IMR-90 (cell line): ENCODE data around the gene DPF1. TPM values are rescaled to one million over a fixed set of nuclear protein-coding genes. Genes with fewer than 3 reads are reported as not detected.

Experiments
- ATAC-seq: fragments of 200-7000 bp; cut with Tn5 transposase; 2 replicates; pipeline ENCODE4 v1.9.1; 2020; ENCODE audit warnings: low read depth, mild to moderate bottlenecking, moderate library complexity
- BruUV-seq: library from RNA; stranded (reverse); fragments of 400-500 nt; replicated peaks from 2 replicates; lab custom pipeline; 2021; lab: Mats Ljungman, UMichigan
- CTCF ChIA-PET: fragments of 300-600 bp; formaldehyde crosslinking; extraction: SDS; loops from one replicate; lab custom pipeline; 2021; ENCODE audit warnings: antibody characterized with exemption; lab: Yijun Ruan, JAX
- POLR2A ChIA-PET: fragments of 300-600 bp; sonication (Branson Sonifier 250); formaldehyde crosslinking; loops from one replicate; lab custom pipeline; 2022; ENCODE audit warnings: antibody characterized with exemption; ENCODE audit not compliant: unreplicated experiment; lab: Charles Lee
- DNase-seq: peaks from one replicate; pipeline ENCODE4 v3.0.0; 2013
- H2AFZ ChIP-seq: replicated peaks from 2 replicates; pipeline ENCODE3; 2013; ENCODE audit warnings: low read length, mild to moderate bottlenecking; ENCODE audit not compliant: poor library complexity
- H2AK5ac ChIP-seq: 2 replicates; pipeline ENCODE4 v1.6.1; 2013; ENCODE audit warnings: low read depth, low read length, inconsistent platforms
- H2AK9ac ChIP-seq: replicated peaks from 2 replicates; pipeline ENCODE3; 2013; ENCODE audit warnings: mild to moderate bottlenecking, low read depth, low read length, moderate library complexity; ENCODE audit not compliant: poor library complexity
- H2BK120ac ChIP-seq: 2 replicates; pipeline ENCODE4 v1.6.1; 2013; ENCODE audit warnings: low read depth, low read length, inconsistent platforms
- H2BK15ac ChIP-seq: 3 replicates; pipeline ENCODE4 v1.6.1; 2013; ENCODE audit warnings: low read depth, low read length, inconsistent platforms
- H2BK20ac ChIP-seq: 2 replicates; pipeline ENCODE4 v1.6.1; 2013; ENCODE audit warnings: low read depth, mild to moderate bottlenecking, inconsistent platforms, low read length, moderate library complexity
- H2BK5ac ChIP-seq: 2 replicates; pipeline ENCODE4 v1.6.1; 2013; ENCODE audit warnings: mild to moderate bottlenecking, low read depth, low read length, inconsistent platforms; ENCODE audit not compliant: poor library complexity, severe bottlenecking
- H3K14ac ChIP-seq: replicated peaks from 2 replicates; pipeline ENCODE4 v1.6.1; 2013; ENCODE audit warnings: low read depth, low read length, inconsistent platforms
- H3K18ac ChIP-seq: 2 replicates; pipeline ENCODE4 v1.6.1; 2013; ENCODE audit warnings: low read depth, low read length, control low read depth
- H3K23ac ChIP-seq: 2 replicates; pipeline ENCODE4 v1.6.1; 2013; ENCODE audit warnings: low read depth, low read length, inconsistent platforms
- H3K27ac ChIP-seq: 2 replicates; pipeline ENCODE4 v1.5.1; 2013; ENCODE audit warnings: mild to moderate bottlenecking, control low read depth, low read length; ENCODE audit not compliant: insufficient read depth
- H3K27me3 ChIP-seq: 2 replicates; pipeline ENCODE4 v1.6.1; 2013; ENCODE audit warnings: low read length; ENCODE audit not compliant: control insufficient read depth, insufficient read depth
- H3K36me3 ChIP-seq: 2 replicates; pipeline ENCODE4 v1.6.1; 2013; ENCODE audit warnings: low read length, mixed read lengths; ENCODE audit not compliant: control insufficient read depth, insufficient read depth
- H3K4ac ChIP-seq: 2 replicates; pipeline ENCODE4 v1.6.1; 2013; ENCODE audit warnings: low read depth, low read length, inconsistent platforms
- H3K4me1 ChIP-seq: 2 replicates; pipeline ENCODE4 v1.6.1; 2013; ENCODE audit warnings: low read length, mixed read lengths; ENCODE audit not compliant: control insufficient read depth, insufficient read depth
- H3K4me2 ChIP-seq: 2 replicates; pipeline ENCODE4 v1.6.1; 2013; ENCODE audit warnings: low read depth, mild to moderate bottlenecking, control low read depth, low read length, moderate library complexity
- H3K4me3 ChIP-seq: 2 replicates; pipeline ENCODE4 v1.5.1; 2013; ENCODE audit warnings: low read depth, mild to moderate bottlenecking, control low read depth, low read length, moderate library complexity; ENCODE audit not compliant: insufficient read depth
- H3K56ac ChIP-seq: 2 replicates; pipeline ENCODE4 v1.6.1; 2013; ENCODE audit warnings: low read length, inconsistent platforms; ENCODE audit not compliant: insufficient read depth; ENCODE audit errors: extremely low read depth
- H3K79me1 ChIP-seq, 2 experiments: 2 replicates each; pipeline ENCODE4 v1.6.1; 2013; ENCODE audit warnings: low read length in 2 of 2, inconsistent platforms in 1 of 2, low read depth in 1 of 2
- H3K9ac ChIP-seq: 2 replicates; pipeline ENCODE4 v1.6.1; 2013; ENCODE audit warnings: low read depth, low read length, control low read depth
- H3K9me1 ChIP-seq: 2 replicates; pipeline ENCODE4 v1.6.1; 2013; ENCODE audit warnings: low read length, inconsistent platforms; ENCODE audit not compliant: insufficient read depth
- H3K9me3 ChIP-seq: 2 replicates; pipeline ENCODE4 v1.6.1; 2013; ENCODE audit warnings: low read length; ENCODE audit not compliant: control insufficient read depth, insufficient read depth
- H4K20me1 ChIP-seq: 2 replicates; pipeline ENCODE4 v1.6.1; 2013; ENCODE audit warnings: low read length, inconsistent platforms; ENCODE audit not compliant: insufficient read depth
- H4K5ac ChIP-seq: 2 replicates; pipeline ENCODE4 v1.6.1; 2013; ENCODE audit warnings: mild to moderate bottlenecking, low read depth, low read length, control low read depth
- H4K8ac ChIP-seq, 2 experiments: 2 replicates each; pipeline ENCODE4 v1.6.1; 2013; ENCODE audit warnings: low read depth in 2 of 2, low read length in 2 of 2, control low read depth in 1 of 2, inconsistent platforms in 1 of 2
- H4K91ac ChIP-seq: 2 replicates; pipeline ENCODE4 v1.6.1; 2013; ENCODE audit warnings: low read depth, low read length, inconsistent platforms; ENCODE audit not compliant: insufficient read depth
- CHD1 ChIP-seq: IDR thresholded peaks from 2 replicates; pipeline ENCODE4 v1.6.1; 2012; ENCODE audit warnings: low read depth, low read length, improper control_type of control experiment
- RCOR1 ChIP-seq: IDR thresholded peaks from 2 replicates; pipeline ENCODE4 v1.6.1; 2012; ENCODE audit warnings: mild to moderate bottlenecking, low read length, improper control_type of control experiment; ENCODE audit not compliant: insufficient replicate concordance
- WGBS, 2 experiments: methylation state at CpG; one replicate each; pipeline versions ENCODE4 v1.1.5 to v1.1.7; 2013; ENCODE audit warnings: missing lambda C conversion rate in 2 of 2; ENCODE audit not compliant: insufficient read length in 1 of 2; ENCODE audit errors: extremely low coverage in 2 of 2; 5-methylcytosine and 5-hydroxymethylcytosine counted together
- dilution Hi-C: fragments of 300-500 bp; cut with HindIII; formaldehyde crosslinking; loops from one replicate; pipeline ENCODE4 v1.14.3; 2018; ENCODE audit warnings: low sequenced_read_pairs; ENCODE audit not compliant: unreplicated experiment
- in situ Hi-C: fragments of 300-500 bp; cut with MboI; formaldehyde crosslinking; loops from 3 replicates; pipeline ENCODE4 v1.14.3; 2019; ENCODE audit warnings: low sequenced_read_pairs, inconsistent platforms, mixed read lengths
- intact Hi-C: fragments of 100-400 bp; cut with micrococcal nuclease; formaldehyde crosslinking; loops from 2 replicates; pipeline ENCODE4 v1.10.0; 2022
- polyA plus RNA-seq, 3 experiments: library from polyadenylated mRNA; depleted of rRNA; stranded (reverse); fragments of >200 nt; gene quantifications; 2 replicates each; pipeline ENCODE4 v1.2.3, GENCODE V29; 2012; ENCODE audit warnings: low replicate concordance in 1 of 3
- total RNA-seq: library from RNA; depleted of rRNA; stranded (reverse); fragments of >200 nt; gene quantifications from 2 replicates; pipeline ENCODE4 v1.2.3, GENCODE V29; 2012

DPF1 gene
- total and polyA plus RNA-seq, 2 of the 4 experiments (the other 2 are of a cell fraction) = 3.2 to 5.5 TPM

DNA sequence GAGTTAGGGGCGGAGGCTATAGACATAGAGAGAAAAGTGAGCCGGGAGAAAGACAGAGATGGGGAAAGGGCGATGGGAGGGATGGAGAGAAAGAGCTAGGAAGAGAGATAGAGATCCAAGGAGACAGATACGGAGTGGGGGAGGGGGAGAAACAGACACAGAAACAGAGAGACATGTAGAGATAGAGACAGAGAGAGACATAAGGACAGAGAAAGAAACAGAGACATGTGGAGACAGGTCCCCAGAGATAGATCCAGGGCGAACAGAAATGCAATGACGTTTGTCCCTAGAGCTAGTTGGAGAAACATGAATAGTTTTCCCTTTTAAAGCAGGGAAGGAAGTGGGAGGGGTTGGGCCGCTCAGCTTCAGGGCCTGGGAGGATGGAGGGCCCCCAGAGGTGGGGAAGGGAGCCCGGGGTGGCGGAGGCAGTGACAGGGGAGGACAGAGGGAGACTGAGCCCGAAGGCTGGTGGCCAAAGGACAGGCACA, 27.6 kb upstream of the DPF1 start:
- no peaks in the 10 kb centered on the region for H3K9me3 ChIP-seq
- H2BK120ac ChIP-seq = peak overlapping the region; percentile 89
- peak overlapping the region; percentile 93; the same call in 1 of the 2 replicates for H2BK20ac ChIP-seq
- TF ChIP-seq RCOR1 (no peak), CHD1 (no peak)
- H2BK15ac ChIP-seq = peak overlapping the region; percentile 61
- BruUV-seq = no TSS peak
- intact Hi-C loops (no loop called here), dilution Hi-C loops (no loop called here), in situ Hi-C loops (no loop called here)
- peak overlapping the region; percentile 88 for H4K91ac ChIP-seq
- peak overlapping the region; percentile 87 for H3K18ac ChIP-seq
- no peaks in the 10 kb centered on the region for H3K36me3 ChIP-seq
- H3K9ac ChIP-seq = peak overlapping the region; percentile 66
- ChIA-PET POLR2A (interaction anchor here (0.6 to 0.9 kb wide), 2 partner anchors 58 to 122 kb away, joined by 3 read pairs; partner anchors contain the start of gene PSMD8), CTCF (interaction anchor here (0.6 to 1.5 kb wide), 4 partner anchors 17 to 83 kb away, joined by 3 to 4 read pairs (median 3); no protein-coding TSS in a partner anchor)
- peak overlapping the region; percentile 83 to 98 for H4K8ac ChIP-seq
- WGBS, 2 experiments = 25% methylated on average over 6 of the region's 10 CpGs; no CpG with 5 or more reads in 1 of the 2 experiments
- H4K5ac ChIP-seq = peak overlapping the region; percentile 95
- peak overlapping the region; percentile 83 for H2AK9ac ChIP-seq
- peak overlapping the region; percentile 93 for H3K14ac ChIP-seq
- no peaks in the 10 kb centered on the region for H3K27me3 ChIP-seq
- H3K27ac ChIP-seq = peak overlapping the region; percentile 75
- no peak overlapping the region for H3K56ac ChIP-seq
- peak overlapping the region; percentile 43 for H3K4me2 ChIP-seq
- H3K4me3 ChIP-seq = no peak overlapping the region
- peak overlapping the region; percentile 88 for H3K4ac ChIP-seq
- H3K9me1 ChIP-seq = peaks cover 3% of the 10 kb centered on the region; the same call in 1 of the 2 replicates
- peak overlapping the region; percentile 42 for H2AK5ac ChIP-seq
- H2BK5ac ChIP-seq = peak overlapping the region; percentile 69
- H2AFZ ChIP-seq = peak overlapping the region; percentile 89
- ATAC-seq (peak; percentile 48), DNase-seq (no peak)
- no peaks in the 10 kb centered on the region for H3K79me1 ChIP-seq
- peaks cover 31% of the 10 kb centered on the region for H3K4me1 ChIP-seq
- H4K20me1 ChIP-seq = no peaks in the 10 kb centered on the region
- H3K23ac ChIP-seq = peak overlapping the region; percentile 88; the same call in 1 of the 2 replicates
